Right ventricle myocardium superior (tissue), 1 donor: Measurements from ENCODE around the gene PEAK1. TPM values are rescaled to one million over a fixed set of nuclear protein-coding genes. Genes with fewer than 3 reads are reported as not detected.

Experiments
- ATAC-seq: fragments of 200-7000 bp; cut with Tn5 transposase; one replicate; pipeline ENCODE4 v1.9.1; 2020; ENCODE audit warnings: mild to moderate bottlenecking; ENCODE audit not compliant: poor library complexity
- DNase-seq: peaks from one replicate; pipeline ENCODE4 v3.0.0-alpha.2; 2020
- intact Hi-C: fragments of 100-400 bp; cut with DNase I; formaldehyde crosslinking; loops from one replicate; pipeline ENCODE4 v1.11.2; 2022
- long read RNA-seq: library from polyadenylated mRNA; unstranded; transcript quantifications from one replicate; pipeline ENCODE4 v2.0.0, GENCODE V29; 2021
- total RNA-seq: library from RNA; stranded (reverse); fragmentation: NEBNext Ultra II Directional; extraction: Animal tissue kit (Norgen Biotek cat#: 25700); gene quantifications from one replicate; pipeline ENCODE4 v1.2.1, GENCODE V29; 2021
- donor health status: DM: no; HTN: yes; CAD: no; lungs with severe emphysema.

PEAK1 gene
- 59.9 TPM for total RNA-seq
- long read RNA-seq, partial matches to known transcripts, result 2 of 12 reads
- long read RNA-seq, other reads (novel, unspliced or antisense), result 10 of 12 reads

DNA sequence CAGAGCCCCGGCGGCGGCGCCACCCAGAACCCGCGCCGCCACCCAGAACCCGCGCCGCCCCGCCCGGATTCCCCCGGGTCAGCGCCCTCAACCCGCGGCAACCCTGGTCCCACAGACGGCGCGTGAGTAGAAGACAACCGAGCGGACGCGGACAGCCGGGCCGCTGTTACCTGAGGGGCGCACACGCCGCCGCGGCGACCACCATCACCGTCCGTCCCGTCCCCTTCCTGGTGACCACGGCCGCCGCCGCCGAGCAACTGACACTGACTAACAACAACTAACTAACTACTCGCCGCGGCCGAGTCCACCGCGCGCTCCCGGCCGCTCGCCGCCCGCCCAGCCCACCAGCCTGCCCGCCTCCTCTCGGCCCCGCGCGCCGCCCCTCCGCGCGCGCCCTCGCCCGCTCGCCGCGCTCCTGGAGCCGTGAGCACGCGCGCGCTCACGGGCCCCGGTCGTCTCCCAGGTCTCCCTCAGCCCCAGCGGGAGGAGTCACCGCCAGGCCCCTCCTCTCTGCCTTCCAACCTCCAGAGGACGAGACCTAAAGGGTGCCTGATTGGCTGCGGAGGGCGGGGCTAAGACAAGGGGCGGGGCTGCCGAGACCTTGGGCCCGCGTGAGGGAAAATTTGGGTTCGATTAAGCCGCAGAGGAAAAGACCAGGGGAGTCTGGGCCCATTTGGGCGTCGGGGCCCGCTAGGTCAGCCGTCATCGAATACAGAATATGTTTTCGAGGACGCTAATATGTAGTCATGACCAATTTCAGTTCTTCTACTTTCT, at the start of gene PEAK1:
PEAK1 (minus strand) TSS at position 269 of the 774 bp plus-strand sequence. CDS start 238,178 bp downstream, outside the sequence.
- peak; percentile 100 for DNase-seq
- intact Hi-C loops, result loop anchor here (5.0 to 10.0 kb wide), 2 partner anchors 77 to 235 kb away; no protein-coding TSS in a partner anchor
- ATAC-seq, result peak; percentile 97

GRCh38 chr15:77468896-77469295, 49.0 kb upstream of the PEAK1 start:
- no peak for ATAC-seq
- DNase-seq, result no peak
- intact Hi-C loops, result no loop called here

- intact Hi-C loops, result no loop called here
- ATAC-seq, result peak; percentile 76
Observed at GRCh38 chr15:77466521-77466920, 46.6 kb upstream of the PEAK1 start.

GRCh38 chr15:77464129-77464865, 44.4 kb upstream of the PEAK1 start:
- no peak for ATAC-seq
- intact Hi-C loops, result no loop called here

More at GRCh38 chr15:77466521-77466920, 46.6 kb upstream of the PEAK1 start:
- DNase-seq, result no peak

GRCh38 chr15:77461486-77461885, 41.6 kb upstream of the PEAK1 start:
- intact Hi-C loops, result no loop called here
- DNase-seq, result no peak
- no peak for ATAC-seq

More at GRCh38 chr15:77464129-77464865, 44.4 kb upstream of the PEAK1 start:
- DNase-seq, result no peak

DNA sequence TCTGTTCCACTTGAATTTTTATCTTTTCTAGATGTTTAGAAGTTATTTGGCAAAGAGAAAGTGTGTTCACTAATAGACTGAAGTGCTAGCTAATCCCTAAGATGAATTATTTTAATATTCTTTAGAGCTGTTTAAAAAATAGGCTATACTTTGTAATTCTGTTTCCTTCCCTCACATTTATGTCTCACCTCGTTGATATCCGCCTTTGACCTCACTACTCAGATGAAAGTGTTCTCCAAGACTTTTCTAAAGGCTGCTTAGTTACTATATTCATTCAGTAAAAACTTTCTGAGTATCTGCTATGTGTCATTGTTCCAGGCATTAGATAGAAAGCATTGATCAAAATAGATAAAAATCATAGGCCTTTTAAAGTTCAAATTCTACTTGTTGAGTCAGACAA, 39.1 kb upstream of the PEAK1 start:
- ATAC-seq, result no peak
- intact Hi-C loops, result no loop called here
- DNase-seq, result no peak

GRCh38 chr15:77457905-77458265, 38.0 kb upstream of the PEAK1 start:
- ATAC-seq (no peak), DNase-seq (no peak)
- intact Hi-C loops, result no loop called here

DNA sequence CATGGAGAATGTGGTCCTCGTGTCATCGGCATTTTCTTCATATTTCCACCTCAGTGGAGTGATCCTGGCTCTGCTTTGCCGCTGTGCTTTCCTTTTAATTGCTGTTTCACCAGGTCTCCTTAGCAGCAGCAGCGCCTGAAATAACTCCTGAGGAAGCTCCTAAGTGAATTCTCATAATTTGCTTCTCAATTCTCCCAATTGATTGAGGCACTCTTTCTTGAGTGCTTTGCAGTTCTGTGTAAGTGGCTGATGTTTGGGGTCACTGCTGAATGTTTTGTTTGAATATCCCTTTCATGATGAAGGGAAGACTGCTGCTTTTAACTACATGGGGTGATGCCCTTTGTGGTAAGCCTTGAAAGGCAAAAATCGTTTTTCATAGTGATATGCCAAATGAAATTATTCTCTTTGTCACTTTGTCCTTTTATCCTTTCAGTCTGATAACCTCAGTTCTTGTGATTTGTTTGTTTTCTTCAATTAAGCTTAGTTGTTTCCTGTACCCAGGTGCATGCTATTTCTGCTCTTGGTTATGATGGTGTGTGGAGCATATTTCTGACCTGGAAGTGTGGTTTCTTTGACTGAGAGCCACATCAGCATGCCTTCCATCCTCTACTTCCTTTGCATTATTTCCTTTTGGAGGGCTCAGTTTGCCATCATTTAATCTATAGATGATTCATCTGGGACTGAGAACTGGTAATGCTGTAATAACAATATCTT, 37.4 kb upstream of the PEAK1 start:
- no peak for ATAC-seq

DNA sequence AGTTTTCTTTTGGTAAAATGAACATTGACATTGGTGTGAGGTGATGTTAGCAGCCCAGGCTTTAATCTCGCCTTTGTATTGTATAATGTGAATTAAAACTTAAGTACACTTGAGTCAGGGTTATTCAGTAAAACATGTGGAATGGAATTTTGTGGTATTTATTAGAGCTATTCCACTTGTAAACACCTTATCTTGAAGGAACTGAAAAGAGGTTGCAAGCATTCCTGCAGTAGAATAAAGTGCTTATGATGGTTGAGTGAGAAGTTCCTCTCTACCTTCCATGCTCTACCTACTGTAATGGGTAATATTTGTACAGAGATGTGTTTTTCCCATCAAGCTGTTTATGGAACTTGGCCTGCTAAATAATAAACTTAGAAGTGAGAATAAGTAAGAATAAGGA, 36.8 kb upstream of the PEAK1 start:
- intact Hi-C loops, result no loop called here
- DNase-seq (no peak), ATAC-seq (no peak)

More for the DNA sequence above, 37.4 kb upstream of the PEAK1 start:
- no peak for DNase-seq
- intact Hi-C loops, result no loop called here

- DNase-seq (no peak), ATAC-seq (peak; percentile 75)
- intact Hi-C loops, result no loop called here
Observed at GRCh38 chr15:77455696-77456321, 35.9 kb upstream of the PEAK1 start.

GRCh38 chr15:77454951-77455350, 35.0 kb upstream of the PEAK1 start:
- intact Hi-C loops, result no loop called here
- ATAC-seq (no peak), DNase-seq (no peak)

- ATAC-seq (no peak), DNase-seq (no peak)
- intact Hi-C loops, result no loop called here
Observed at GRCh38 chr15:77454265-77454664, 34.4 kb upstream of the PEAK1 start.

GRCh38 chr15:77446840-77447390, 27.0 kb upstream of the PEAK1 start:
- DNase-seq, result no peak
- peak; percentile 53 for ATAC-seq
- intact Hi-C loops, result no loop called here

GRCh38 chr15:77440378-77440999, 20.6 kb upstream of the PEAK1 start:
- no peak for DNase-seq
- intact Hi-C loops, result no loop called here
- no peak for ATAC-seq

DNA sequence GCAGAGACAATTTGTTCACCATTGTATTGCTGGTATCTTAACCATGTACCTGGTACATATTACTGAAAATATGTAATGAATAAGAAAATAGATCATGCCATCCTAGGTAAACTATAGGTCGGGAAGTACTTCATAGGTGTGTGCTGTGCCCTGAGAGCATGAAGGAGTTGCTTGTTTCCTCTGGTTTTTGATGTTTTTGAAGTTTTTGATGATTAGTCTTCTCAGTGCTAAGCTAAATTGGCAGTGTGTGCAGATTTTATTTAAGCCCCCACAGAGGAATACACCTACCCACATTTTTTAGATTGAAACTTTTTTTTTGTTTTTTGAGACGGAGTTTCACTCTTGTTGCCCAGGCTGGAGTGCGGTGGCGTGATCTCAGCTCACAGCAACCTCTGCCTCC, 17.4 kb upstream of the PEAK1 start:
- no peak for DNase-seq
- ATAC-seq, result no peak
- intact Hi-C loops, result no loop called here

GRCh38 chr15:77436822-77437221, 16.9 kb upstream of the PEAK1 start:
- DNase-seq (no peak), ATAC-seq (no peak)
- intact Hi-C loops, result no loop called here

GRCh38 chr15:77430652-77431051, 10.7 kb upstream of the PEAK1 start:
- ATAC-seq (no peak), DNase-seq (no peak)
- intact Hi-C loops, result no loop called here

DNA sequence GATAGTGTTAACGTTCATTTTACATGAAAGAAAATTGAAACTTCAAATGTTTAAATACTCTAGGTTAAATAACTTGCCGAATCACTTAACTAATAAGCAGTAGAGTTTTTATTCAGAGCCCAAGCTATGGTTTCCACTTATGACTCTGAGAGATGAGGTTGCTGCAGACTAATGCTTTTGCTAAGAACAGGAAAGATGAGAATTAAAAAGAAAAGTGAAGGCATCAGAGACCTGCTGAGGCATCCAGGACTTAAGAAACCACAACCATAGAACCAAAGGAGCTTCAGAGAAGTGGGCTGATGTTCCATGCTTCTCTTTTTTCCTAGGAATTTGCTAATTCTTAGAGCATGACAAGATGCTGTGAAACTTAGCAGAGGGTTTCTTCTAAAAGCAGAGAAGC, 10.3 kb upstream of the PEAK1 start:
- no peak for DNase-seq
- no peak for ATAC-seq
- intact Hi-C loops, result no loop called here
